HCT116 (cell line): ENCODE data around the gene SEM1. TPM values are rescaled to one million over a fixed set of nuclear protein-coding genes. Genes with fewer than 3 reads are reported as not detected.

ENCODE experiments used
- ATAC-seq: fragments of 200-7000 bp; cut with Tn5 transposase; 2 replicates; pipeline ENCODE4 v1.9.1; 2020; ENCODE audit warnings: mild to moderate bottlenecking, moderate library complexity
- BruUV-seq: library from RNA; stranded (reverse); fragments of 400-500 nt; replicated peaks from 2 replicates; lab custom pipeline; 2021; lab: Mats Ljungman, UMichigan
- CTCF ChIA-PET: fragments of 300-600 bp; sonication (Branson Sonifier 250); formaldehyde crosslinking; loops from one replicate; lab custom pipeline; 2021; ENCODE audit warnings: antibody characterized with exemption; lab: Charles Lee
- POLR2A ChIA-PET: fragments of 300-600, 350-600 bp; sonication (Branson Sonifier 250); formaldehyde crosslinking; loops from one replicate; lab custom pipeline; 2021; ENCODE audit warnings: antibody characterized with exemption; lab: Charles Lee
- RAD21 ChIA-PET, 2 experiments: fragments of 300-600 bp; sonication (Branson Sonifier 250); formaldehyde crosslinking; loops; one replicate each; lab custom pipeline; 2023; ENCODE audit warnings: low total read pairs in 2 of 2; ENCODE audit not compliant: uncharacterized antibody in 2 of 2, unreplicated experiment in 2 of 2, low non-redundant PET in 1 of 2; lab: Charles Lee
- DNase-seq: peaks from one replicate; pipeline ENCODE4 v3.0.0-alpha.2; 2010; ENCODE audit warnings: low read depth, low spot score
- H2AFZ ChIP-seq: fragments of 200-600 bp; shearing (Covaris generic), sonication (generic); 2 replicates; pipeline ENCODE4 v1.6.1; 2017; ENCODE audit warnings: low read depth, mixed run types, mixed read lengths, antibody characterized with exemption, low read length; ENCODE audit not compliant: poor library complexity, severe bottlenecking
- H3K27ac ChIP-seq: 2 replicates; pipeline ENCODE4 v1.5.1; 2012; ENCODE audit warnings: low read depth, low read length
- H3K27me3 ChIP-seq: fragments of 200-600 bp; sonication (generic); 2 replicates; pipeline ENCODE4 v1.6.1; 2016; ENCODE audit warnings: mixed run types, low read length, mixed read lengths; ENCODE audit not compliant: insufficient read depth
- H3K36me3 ChIP-seq, 2 experiments: fragments of 200-500 bp in 1 of 2; fragments of 200-600 bp in 1 of 2; sonication (Bioruptor generic) in 1 of 2; sonication (generic) in 1 of 2; 2 replicates each; pipeline versions ENCODE4 v1.5.1 to v1.6.1; 2014 to 2016; ENCODE audit warnings: low read length in 2 of 2, inconsistent platforms in 1 of 2, mixed read lengths in 1 of 2, mixed run types in 1 of 2; ENCODE audit not compliant: insufficient read depth in 2 of 2, control insufficient read depth in 1 of 2
- H3K4me1 ChIP-seq, 2 experiments: fragments of 200-600 bp in 1 of 2; sonication (generic) in 1 of 2; 2 replicates each; pipeline versions ENCODE4 v1.5.1 to v1.6.1; 2012 to 2017; ENCODE audit warnings: low read length in 2 of 2, inconsistent platforms in 1 of 2, mild to moderate bottlenecking in 1 of 2, mixed read lengths in 1 of 2, mixed run types in 1 of 2, moderate library complexity in 1 of 2; ENCODE audit not compliant: insufficient read depth in 2 of 2, control insufficient read depth in 1 of 2
- H3K4me2 ChIP-seq: fragments of 200-600 bp; sonication (generic); 2 replicates; pipeline ENCODE4 v1.6.1; 2017; ENCODE audit warnings: mixed run types, low read length, mixed read lengths
- H3K4me3 ChIP-seq, 2 experiments: fragments of 200-600 bp in 1 of 2; sonication (generic) in 1 of 2; replicated peaks in 1 of 2; 2 replicates each; pipeline ENCODE4 v1.5.1; 2011 to 2016; ENCODE audit warnings: low read length in 2 of 2, control low read depth in 1 of 2, low read depth in 1 of 2, mild to moderate bottlenecking in 1 of 2, mixed read lengths in 1 of 2, mixed run types in 1 of 2
- H3K79me2 ChIP-seq: fragments of 200-600 bp; sonication (generic); 2 replicates; pipeline ENCODE4 v1.6.1; 2017; ENCODE audit warnings: mild to moderate bottlenecking, mixed run types, low read length, moderate library complexity, mixed read lengths; ENCODE audit not compliant: insufficient read depth
- H3K9ac ChIP-seq: fragments of 200-600 bp; sonication (generic); 2 replicates; pipeline ENCODE4 v1.6.1; 2016; ENCODE audit warnings: low read length, mixed read lengths
- H3K9me2 ChIP-seq: fragments of 200-600 bp; sonication (generic), shearing (Covaris generic); 2 replicates; pipeline ENCODE4 v1.6.1; 2017; ENCODE audit warnings: mixed run types, mild to moderate bottlenecking, moderate library complexity; ENCODE audit not compliant: insufficient read depth
- H3K9me3 ChIP-seq, 2 experiments: fragments of 200-500 bp in 1 of 2; fragments of 200-600 bp in 1 of 2; sonication (Bioruptor generic) in 1 of 2; sonication (generic) in 1 of 2; 2 replicates each; pipeline ENCODE4 v1.6.1; 2014 to 2017; ENCODE audit warnings: low read length in 2 of 2, mixed read lengths in 2 of 2, inconsistent platforms in 1 of 2, low read depth in 1 of 2, mild to moderate bottlenecking in 1 of 2, mixed run types in 1 of 2, moderate library complexity in 1 of 2; ENCODE audit not compliant: control insufficient read depth in 1 of 2, insufficient read depth in 1 of 2
- H4K20me1 ChIP-seq: fragments of 200-600 bp; sonication (generic), shearing (Covaris generic); 2 replicates; pipeline ENCODE4 v1.6.1; 2017; ENCODE audit warnings: mixed run types, mild to moderate bottlenecking, moderate library complexity; ENCODE audit not compliant: insufficient read depth
- CEBPB ChIP-seq: IDR thresholded peaks from 2 replicates; pipeline ENCODE4 v1.6.1; 2012; ENCODE audit warnings: low read depth
- EGR1 ChIP-seq: IDR thresholded peaks from 2 replicates; pipeline ENCODE4 v1.6.1; 2012; ENCODE audit warnings: low read depth
- ELF1 ChIP-seq: IDR thresholded peaks from 2 replicates; pipeline ENCODE4 v1.6.1; 2012; ENCODE audit warnings: low read depth, borderline replicate concordance
- EZH2phosphoT487 ChIP-seq: fragments of 200-600 bp; IDR thresholded peaks from 2 replicates; pipeline ENCODE4 v1.6.1; 2018; ENCODE audit warnings: antibody characterized with exemption, borderline replicate concordance
- JUND ChIP-seq: IDR thresholded peaks from 2 replicates; pipeline ENCODE4 v1.6.1; 2012
- POLR2A ChIP-seq: IDR thresholded peaks from 2 replicates; pipeline ENCODE4 v1.7.0; 2011; ENCODE audit warnings: borderline replicate concordance; ENCODE audit not compliant: insufficient read depth, insufficient read length; ENCODE audit errors: extremely low read depth
- POLR2AphosphoS5 ChIP-seq: IDR thresholded peaks from 2 replicates; pipeline ENCODE4 v1.6.1; 2011; ENCODE audit warnings: mild to moderate bottlenecking, low read depth, low read length, moderate library complexity
- RAD21 ChIP-seq: IDR thresholded peaks from 2 replicates; pipeline ENCODE4 v1.6.1; 2012; ENCODE audit warnings: low read depth, mild to moderate bottlenecking
- SIN3A ChIP-seq: IDR thresholded peaks from 2 replicates; pipeline ENCODE4 v1.6.1; 2012; ENCODE audit warnings: low read depth
- SP1 ChIP-seq: IDR thresholded peaks from 2 replicates; pipeline ENCODE4 v1.6.1; 2012; ENCODE audit warnings: low read depth
- SRF ChIP-seq: IDR thresholded peaks from 2 replicates; pipeline ENCODE4 v1.6.1; 2012; ENCODE audit warnings: low read depth
- intact Hi-C: fragments of 100-400 bp; cut with micrococcal nuclease; formaldehyde crosslinking; loops from 2 replicates; pipeline ENCODE4 v1.10.0; 2022
- total RNA-seq: library from RNA; stranded (reverse); gene quantifications from one replicate; pipeline ENCODE4 v1.2.1, GENCODE V29; 2021; ENCODE audit not compliant: unreplicated experiment
- TF ChIP-seq, protein P1 (sequence below), 3 experiments: fragments of 200-600 bp in 1 of 3; sonication (generic) in 1 of 3; IDR thresholded peaks in 2 of 3; conservative IDR thresholded peaks in 1 of 3; 2 replicates each; pipeline ENCODE4 v1.5.1; 2012 to 2017; ENCODE audit warnings: low read depth in 2 of 3, low read length in 2 of 3, antibody characterized with exemption in 1 of 3, borderline replicate concordance in 1 of 3, control low read depth in 1 of 3, mild to moderate bottlenecking in 1 of 3, mixed read lengths in 1 of 3, mixed run types in 1 of 3, moderate library complexity in 1 of 3; ENCODE audit not compliant: insufficient read depth in 1 of 3
- TF ChIP-seq, protein P2 (sequence below): IDR thresholded peaks from 2 replicates; pipeline ENCODE4 v1.6.1; 2012
- TF ChIP-seq, protein P3 (sequence below): IDR thresholded peaks from 2 replicates; pipeline ENCODE4 v1.6.1; 2011; ENCODE audit warnings: mild to moderate bottlenecking, low read length, moderate library complexity; ENCODE audit not compliant: insufficient replicate concordance; ENCODE audit errors: extremely low read depth
- TF ChIP-seq, protein P4 (sequence below): IDR thresholded peaks from 2 replicates; pipeline ENCODE4 v1.6.1; 2012

Gene SEM1
- total RNA-seq, 1 experiment from 2014 or later = 45.7 TPM

DNA sequence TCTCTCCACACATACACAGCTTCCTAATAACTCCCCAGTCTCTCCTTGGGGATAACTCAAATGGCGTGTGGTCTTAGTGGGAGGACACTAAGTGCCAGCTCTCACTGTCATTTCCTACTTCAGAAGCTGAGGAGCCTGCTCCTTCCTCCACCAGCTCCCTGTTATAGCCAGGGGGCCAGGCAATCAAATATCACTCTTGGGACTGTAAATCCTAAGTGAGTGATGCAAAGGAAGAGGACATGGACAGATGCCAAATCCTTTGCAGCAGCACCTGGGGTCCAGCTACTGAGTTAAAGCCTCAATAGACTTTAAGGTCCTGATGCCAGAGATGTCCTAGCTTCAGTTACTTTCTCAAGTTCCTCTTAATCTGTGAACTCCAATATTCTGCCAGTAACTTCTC is 34.1 kb downstream of the SEM1 start:
- H2AFZ ChIP-seq = no peak overlapping the region
- H3K9me3 ChIP-seq = no peaks in the 10 kb centered on the region
- no peak overlapping the region for H3K27ac ChIP-seq
- no peak for DNase-seq
- ChIA-PET RAD21 (no interaction called here), POLR2A (no interaction called here), CTCF (no interaction called here)
- H3K79me2 ChIP-seq = peaks cover 37% of the 10 kb centered on the region
- no peak overlapping the region for H3K4me2 ChIP-seq
- H3K9ac ChIP-seq = no peak overlapping the region
- 0 out of 4 replicates have a peak, but pooled peaks cover 0 to 7% of the 10 kb centered on the region in 2 experiments for H3K36me3 ChIP-seq
- TF ChIP-seq SIN3A = no peak
- TF ChIP-seq RAD21 = no peak
- TF ChIP-seq, protein P1, sequence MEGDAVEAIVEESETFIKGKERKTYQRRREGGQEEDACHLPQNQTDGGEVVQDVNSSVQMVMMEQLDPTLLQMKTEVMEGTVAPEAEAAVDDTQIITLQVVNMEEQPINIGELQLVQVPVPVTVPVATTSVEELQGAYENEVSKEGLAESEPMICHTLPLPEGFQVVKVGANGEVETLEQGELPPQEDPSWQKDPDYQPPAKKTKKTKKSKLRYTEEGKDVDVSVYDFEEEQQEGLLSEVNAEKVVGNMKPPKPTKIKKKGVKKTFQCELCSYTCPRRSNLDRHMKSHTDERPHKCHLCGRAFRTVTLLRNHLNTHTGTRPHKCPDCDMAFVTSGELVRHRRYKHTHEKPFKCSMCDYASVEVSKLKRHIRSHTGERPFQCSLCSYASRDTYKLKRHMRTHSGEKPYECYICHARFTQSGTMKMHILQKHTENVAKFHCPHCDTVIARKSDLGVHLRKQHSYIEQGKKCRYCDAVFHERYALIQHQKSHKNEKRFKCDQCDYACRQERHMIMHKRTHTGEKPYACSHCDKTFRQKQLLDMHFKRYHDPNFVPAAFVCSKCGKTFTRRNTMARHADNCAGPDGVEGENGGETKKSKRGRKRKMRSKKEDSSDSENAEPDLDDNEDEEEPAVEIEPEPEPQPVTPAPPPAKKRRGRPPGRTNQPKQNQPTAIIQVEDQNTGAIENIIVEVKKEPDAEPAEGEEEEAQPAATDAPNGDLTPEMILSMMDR (IDR thresholded peaks at IDR 0.05 in 2 of 3, conservative IDR thresholded peaks at IDR 0.05 in 1 of 3; ENCODE audit: borderline replicate concordance in 1 of 3, insufficient read depth in 1 of 3, low read depth in 2 of 3, low read length in 2 of 3) = no peak
- no peak for TF ChIP-seq POLR2AphosphoS5
- TF ChIP-seq, protein P2, sequence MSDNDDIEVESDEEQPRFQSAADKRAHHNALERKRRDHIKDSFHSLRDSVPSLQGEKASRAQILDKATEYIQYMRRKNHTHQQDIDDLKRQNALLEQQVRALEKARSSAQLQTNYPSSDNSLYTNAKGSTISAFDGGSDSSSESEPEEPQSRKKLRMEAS = no peak
- H3K4me3 ChIP-seq = no peak overlapping the region
- no peaks in the 10 kb centered on the region for H3K4me1 ChIP-seq
- H3K9me2 ChIP-seq = no peaks in the 10 kb centered on the region
- no peak for ATAC-seq
- peaks cover 7% of the 10 kb centered on the region; the same call in 1 of the 2 replicates for H4K20me1 ChIP-seq
- no TSS peak for BruUV-seq
- intact Hi-C loops = no loop called here
- no peaks in the 10 kb centered on the region for H3K27me3 ChIP-seq

DNA sequence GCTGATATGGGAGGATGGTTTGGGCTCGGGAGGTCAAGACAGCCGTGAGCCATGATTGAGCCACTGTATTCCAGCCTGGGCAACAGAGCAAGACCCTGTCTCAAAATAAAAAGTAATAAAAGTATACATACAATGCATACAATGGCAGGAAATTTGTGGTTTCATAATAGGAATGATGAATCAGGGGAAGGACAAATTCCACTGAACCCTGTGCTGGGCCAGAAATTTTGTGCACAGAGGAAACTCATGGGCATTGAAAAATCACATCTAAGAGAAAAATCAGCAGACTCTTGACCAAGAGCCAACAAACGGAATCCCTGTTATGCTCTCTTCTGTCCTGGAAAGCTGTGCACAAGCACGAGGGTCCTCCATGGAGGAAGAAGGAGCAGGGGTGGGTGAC is 35.1 kb downstream of the SEM1 start:
- no peak for ATAC-seq

More for the DNA sequence above, 35.1 kb downstream of the SEM1 start:
- H3K36me3 ChIP-seq = 0 out of 4 replicates have a peak, but pooled peaks cover 0 to 8% of the 10 kb centered on the region in 2 experiments
- H3K9me2 ChIP-seq = no peaks in the 10 kb centered on the region
- BruUV-seq = no TSS peak
- no peak overlapping the region for H3K27ac ChIP-seq
- ChIA-PET RAD21 (no interaction called here), CTCF (no interaction called here), POLR2A (no interaction called here)
- no peak overlapping the region for H2AFZ ChIP-seq
- H3K9ac ChIP-seq = no peak overlapping the region
- TF ChIP-seq SRF (no peak), EGR1 (no peak), POLR2A (no peak), JUND (no peak), EZH2phosphoT487 (no peak), CEBPB (no peak), SIN3A (no peak), ELF1 (no peak), SP1 (no peak), RAD21 (no peak), POLR2AphosphoS5 (no peak)
- TF ChIP-seq, protein P3, sequence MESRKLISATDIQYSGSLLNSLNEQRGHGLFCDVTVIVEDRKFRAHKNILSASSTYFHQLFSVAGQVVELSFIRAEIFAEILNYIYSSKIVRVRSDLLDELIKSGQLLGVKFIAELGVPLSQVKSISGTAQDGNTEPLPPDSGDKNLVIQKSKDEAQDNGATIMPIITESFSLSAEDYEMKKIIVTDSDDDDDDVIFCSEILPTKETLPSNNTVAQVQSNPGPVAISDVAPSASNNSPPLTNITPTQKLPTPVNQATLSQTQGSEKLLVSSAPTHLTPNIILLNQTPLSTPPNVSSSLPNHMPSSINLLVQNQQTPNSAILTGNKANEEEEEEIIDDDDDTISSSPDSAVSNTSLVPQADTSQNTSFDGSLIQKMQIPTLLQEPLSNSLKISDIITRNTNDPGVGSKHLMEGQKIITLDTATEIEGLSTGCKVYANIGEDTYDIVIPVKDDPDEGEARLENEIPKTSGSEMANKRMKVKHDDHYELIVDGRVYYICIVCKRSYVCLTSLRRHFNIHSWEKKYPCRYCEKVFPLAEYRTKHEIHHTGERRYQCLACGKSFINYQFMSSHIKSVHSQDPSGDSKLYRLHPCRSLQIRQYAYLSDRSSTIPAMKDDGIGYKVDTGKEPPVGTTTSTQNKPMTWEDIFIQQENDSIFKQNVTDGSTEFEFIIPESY = no peak
- TF ChIP-seq, protein P2 = no peak
- TF ChIP-seq, protein P4, sequence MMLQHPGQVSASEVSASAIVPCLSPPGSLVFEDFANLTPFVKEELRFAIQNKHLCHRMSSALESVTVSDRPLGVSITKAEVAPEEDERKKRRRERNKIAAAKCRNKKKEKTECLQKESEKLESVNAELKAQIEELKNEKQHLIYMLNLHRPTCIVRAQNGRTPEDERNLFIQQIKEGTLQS = no peak
- TF ChIP-seq, all 23 proteins: peak for 0
- intact Hi-C loops = no loop called here
- no peak overlapping the region for H3K4me2 ChIP-seq
- no peaks in the 10 kb centered on the region for H3K9me3 ChIP-seq
- no peak for DNase-seq
- H4K20me1 ChIP-seq = peaks cover 7% of the 10 kb centered on the region; the same call in 1 of the 2 replicates
- H3K4me1 ChIP-seq = no peaks in the 10 kb centered on the region
- no peaks in the 10 kb centered on the region for H3K27me3 ChIP-seq
- H3K4me3 ChIP-seq = no peak overlapping the region
- H3K79me2 ChIP-seq = peaks cover 27% of the 10 kb centered on the region
